ENCODE measurements around the gene ITPK1.

ITPK1 gene

DNA sequence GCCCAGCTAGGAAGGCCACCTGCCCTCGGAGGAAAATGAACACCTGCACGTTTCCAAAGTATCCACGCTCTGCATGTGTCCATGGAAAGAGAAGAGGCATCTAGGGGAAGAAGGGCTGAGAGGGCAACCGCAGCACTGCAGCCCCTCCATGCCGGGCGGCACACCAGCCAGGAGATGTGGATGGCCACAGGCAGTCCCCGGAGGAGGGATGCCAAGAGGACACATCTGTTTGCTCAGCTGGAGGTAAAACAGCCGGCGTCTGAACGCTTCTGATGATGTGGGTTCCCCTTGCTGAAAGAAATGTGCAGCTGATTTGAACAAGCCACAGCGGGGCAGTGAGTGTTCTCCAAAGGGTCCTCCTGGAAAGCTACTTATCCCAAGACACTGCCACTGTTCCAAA is 158.8 kb downstream of the ITPK1 start:
- Histone ChIP-seq H3K4me3 (ENCODE audit: low read length) (no peak overlapping the region), H3K27me3 (ENCODE audit: control insufficient read depth, insufficient read depth, low read length) (no peaks in the 10 kb centered on the region), H3K9ac (ENCODE audit: low read length) (no peak overlapping the region), H3K9me3 (ENCODE audit: control insufficient read depth, low read length) (no peaks in the 10 kb centered on the region), H3K4me1 (ENCODE audit: control insufficient read depth, insufficient read depth, low read length) (peaks cover 5% of the 10 kb centered on the region), H3K36me3 (ENCODE audit: control insufficient read depth, insufficient read depth, low read length) (no peaks in the 10 kb centered on the region)

DNA sequence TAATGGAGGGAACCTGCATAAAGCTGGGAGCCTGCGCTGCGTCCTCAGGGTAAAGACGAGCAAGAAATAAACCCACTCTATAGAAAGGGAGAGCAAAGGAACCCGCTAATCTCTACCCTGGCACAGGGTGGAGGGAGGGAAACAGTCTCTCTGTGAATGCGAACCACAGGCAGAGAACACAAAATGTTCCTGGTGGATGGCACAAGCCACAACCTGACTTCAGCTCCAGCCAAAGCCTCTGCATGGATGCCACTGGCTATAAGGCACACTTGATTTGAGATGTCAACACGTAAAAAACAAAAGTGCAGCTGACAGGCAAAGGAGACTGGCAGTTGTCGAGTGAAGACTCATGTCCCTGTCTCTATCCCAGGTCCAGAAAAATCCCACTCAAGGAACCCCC is 160.3 kb downstream of the ITPK1 start:
- H3K36me3 ChIP-seq (ENCODE audit: control insufficient read depth, insufficient read depth, low read length) = no peaks in the 10 kb centered on the region
- H3K4me1 ChIP-seq (ENCODE audit: control insufficient read depth, insufficient read depth, low read length) = no peaks in the 10 kb centered on the region
- H3K9me3 ChIP-seq (ENCODE audit: control insufficient read depth, low read length) = no peaks in the 10 kb centered on the region
- H3K9ac ChIP-seq (ENCODE audit: low read length) = no peak overlapping the region
- no peak overlapping the region for H3K4me3 ChIP-seq (ENCODE audit: low read length)
- H3K27me3 ChIP-seq (ENCODE audit: control insufficient read depth, insufficient read depth, low read length) = no peaks in the 10 kb centered on the region

DNA sequence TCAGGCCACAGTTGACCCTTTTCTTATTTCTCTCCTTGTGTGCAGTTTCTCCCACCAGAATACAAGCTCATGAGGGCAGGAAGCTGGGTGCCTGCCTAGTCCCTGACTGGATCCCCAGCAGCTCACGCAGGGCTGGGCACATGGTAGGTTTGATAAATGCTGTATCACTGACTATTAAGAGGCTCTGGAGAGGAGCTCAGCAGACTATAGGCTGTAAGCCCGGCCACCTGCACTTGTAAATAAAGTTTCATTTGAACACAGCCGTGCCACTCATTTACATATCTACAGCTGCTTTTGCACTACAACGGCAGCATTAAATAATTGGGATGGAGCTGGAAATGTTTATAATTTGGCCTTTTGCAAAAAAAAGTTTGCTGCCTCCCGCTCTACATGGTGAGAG is 160.8 kb downstream of the ITPK1 start:
- Histone ChIP-seq H3K4me1 (ENCODE audit: control insufficient read depth, insufficient read depth, low read length) (no peaks in the 10 kb centered on the region), H3K9me3 (ENCODE audit: control insufficient read depth, low read length) (no peaks in the 10 kb centered on the region), H3K9ac (ENCODE audit: low read length) (no peak overlapping the region), H3K4me3 (ENCODE audit: low read length) (no peak overlapping the region), H3K36me3 (ENCODE audit: control insufficient read depth, insufficient read depth, low read length) (no peaks in the 10 kb centered on the region), H3K27me3 (ENCODE audit: control insufficient read depth, insufficient read depth, low read length) (no peaks in the 10 kb centered on the region)

DNA sequence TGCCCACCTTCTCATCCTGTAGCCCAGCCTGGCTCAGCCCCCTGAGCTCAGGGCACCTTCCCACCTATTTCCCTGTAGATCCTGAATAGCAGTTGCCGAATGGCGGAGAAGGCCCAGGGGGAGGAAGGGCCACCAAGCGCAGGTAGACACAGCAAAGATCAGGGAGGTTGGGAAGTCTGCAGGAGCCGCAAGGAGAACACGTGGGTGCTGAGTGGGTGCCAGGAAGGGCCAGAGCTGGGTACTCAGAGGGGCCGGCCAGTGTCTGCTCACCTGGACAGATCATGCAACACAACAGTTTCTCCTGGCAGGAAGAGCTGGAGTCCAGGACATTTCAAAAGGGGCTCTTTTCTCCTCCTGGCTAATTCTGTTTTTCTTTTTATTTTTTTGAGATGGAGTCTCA is 162.2 kb downstream of the ITPK1 start:
- no peaks in the 10 kb centered on the region for H3K9me3 ChIP-seq (ENCODE audit: control insufficient read depth, low read length)
- H3K4me1 ChIP-seq (ENCODE audit: control insufficient read depth, insufficient read depth, low read length) = no peaks in the 10 kb centered on the region
- no peak overlapping the region for H3K9ac ChIP-seq (ENCODE audit: low read length)
- H3K36me3 ChIP-seq (ENCODE audit: control insufficient read depth, insufficient read depth, low read length) = no peaks in the 10 kb centered on the region
- H3K4me3 ChIP-seq (ENCODE audit: low read length) = no peak overlapping the region
- H3K27me3 ChIP-seq (ENCODE audit: control insufficient read depth, insufficient read depth, low read length) = no peaks in the 10 kb centered on the region

DNA sequence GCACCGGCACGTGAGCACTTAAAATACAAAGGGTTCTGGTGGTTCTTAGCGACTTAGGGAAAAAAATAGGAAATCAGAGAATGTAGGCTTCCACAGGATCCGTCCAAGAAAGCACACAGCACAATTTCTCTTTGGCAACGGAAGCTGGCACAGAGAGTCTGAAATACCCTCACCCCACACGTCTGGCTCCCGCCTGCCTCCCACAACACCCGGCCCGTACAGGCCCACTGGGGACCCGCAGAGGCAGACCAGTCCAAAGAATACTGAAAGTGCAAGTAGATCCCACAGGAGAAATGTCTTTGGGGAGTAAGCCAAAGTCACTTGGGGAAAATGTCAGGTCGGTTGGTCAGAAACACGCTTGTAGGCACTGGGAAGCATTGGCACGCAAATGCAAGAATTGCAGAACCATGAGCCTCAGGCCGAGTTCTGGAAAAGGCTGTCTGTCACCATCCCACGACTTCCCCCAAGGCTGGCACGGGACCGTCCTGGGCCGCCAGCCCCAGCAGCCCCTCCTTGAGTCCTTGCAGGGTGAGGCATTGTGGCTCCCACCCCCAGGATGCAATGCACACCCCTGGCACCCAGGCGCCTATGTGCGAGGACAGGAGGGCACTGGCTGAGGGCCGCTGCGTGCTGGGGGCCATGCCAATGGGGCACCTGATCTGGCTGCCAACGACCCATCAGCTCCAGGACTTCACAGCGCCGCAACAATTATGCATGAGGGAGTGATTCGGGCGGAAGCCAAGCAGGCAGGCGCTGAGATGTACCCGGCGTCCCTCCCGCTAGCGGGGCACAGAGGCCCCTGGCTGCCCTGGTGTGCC is 163.0 kb downstream of the ITPK1 start:
- Histone ChIP-seq H3K9ac (ENCODE audit: low read length) (no peak overlapping the region), H3K36me3 (ENCODE audit: control insufficient read depth, insufficient read depth, low read length) (no peaks in the 10 kb centered on the region), H3K4me1 (ENCODE audit: control insufficient read depth, insufficient read depth, low read length) (no peaks in the 10 kb centered on the region), H3K4me3 (ENCODE audit: low read length) (no peak overlapping the region), H3K27me3 (ENCODE audit: control insufficient read depth, insufficient read depth, low read length) (no peaks in the 10 kb centered on the region), H3K9me3 (ENCODE audit: control insufficient read depth, low read length) (no peaks in the 10 kb centered on the region)

DNA sequence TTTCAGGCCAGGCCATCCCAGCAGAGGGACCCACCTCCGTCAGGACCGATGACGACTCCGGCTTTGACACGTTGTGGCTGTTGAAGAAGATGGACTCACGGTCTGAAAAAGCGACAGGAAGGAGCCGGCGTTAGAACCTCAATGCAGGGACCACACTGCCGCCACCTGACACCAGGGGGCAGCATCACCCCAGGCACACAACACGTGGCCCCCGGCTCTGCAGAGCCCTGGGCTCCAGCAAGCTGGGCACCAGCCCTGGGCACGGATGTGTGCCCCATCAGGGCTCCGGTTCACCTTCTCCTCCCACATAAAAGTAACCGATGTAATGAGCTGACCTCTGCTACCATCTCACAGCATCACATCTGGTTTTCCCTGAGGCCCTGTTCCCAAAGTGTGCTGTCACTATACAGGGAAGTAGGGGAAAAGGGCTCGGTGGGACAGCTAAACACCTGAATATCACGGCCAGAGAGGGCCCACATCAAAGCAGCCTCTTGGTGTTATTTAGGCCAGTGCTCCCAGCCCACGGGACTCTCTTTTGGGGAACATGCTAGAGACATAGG is 163.7 kb downstream of the ITPK1 start:
- Histone ChIP-seq H3K27me3 (ENCODE audit: control insufficient read depth, insufficient read depth, low read length) (no peaks in the 10 kb centered on the region), H3K36me3 (ENCODE audit: control insufficient read depth, insufficient read depth, low read length) (no peaks in the 10 kb centered on the region), H3K4me1 (ENCODE audit: control insufficient read depth, insufficient read depth, low read length) (peaks cover 4% of the 10 kb centered on the region), H3K4me3 (ENCODE audit: low read length) (no peak overlapping the region), H3K9me3 (ENCODE audit: control insufficient read depth, low read length) (no peaks in the 10 kb centered on the region), H3K9ac (ENCODE audit: low read length) (no peak overlapping the region)

DNA sequence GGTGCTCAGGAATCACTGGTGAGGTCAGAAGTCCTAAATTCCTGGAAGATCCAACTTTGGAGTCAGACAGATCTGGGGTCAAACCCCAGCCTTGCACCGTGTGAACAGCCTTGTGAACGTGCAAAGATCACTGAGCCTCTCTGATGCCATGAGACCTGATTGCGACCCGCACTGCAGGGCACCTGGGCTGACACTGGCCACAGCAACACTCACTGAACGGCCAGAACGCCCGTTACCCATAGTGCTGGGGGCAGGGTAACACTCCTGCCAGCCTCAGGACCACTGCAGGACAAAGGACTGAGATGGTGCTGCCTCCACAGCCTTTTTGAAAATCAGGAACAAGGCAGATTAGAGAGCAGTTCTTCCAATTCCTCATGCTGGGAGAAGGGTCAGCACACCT is 164.5 kb downstream of the ITPK1 start:
- peaks cover 11% of the 10 kb centered on the region for H3K4me1 ChIP-seq (ENCODE audit: control insufficient read depth, insufficient read depth, low read length)
- H3K9me3 ChIP-seq (ENCODE audit: control insufficient read depth, low read length) = no peaks in the 10 kb centered on the region
- no peak overlapping the region for H3K4me3 ChIP-seq (ENCODE audit: low read length)
- H3K27me3 ChIP-seq (ENCODE audit: control insufficient read depth, insufficient read depth, low read length) = no peaks in the 10 kb centered on the region
- H3K36me3 ChIP-seq (ENCODE audit: control insufficient read depth, insufficient read depth, low read length) = no peaks in the 10 kb centered on the region
- no peak overlapping the region for H3K9ac ChIP-seq (ENCODE audit: low read length)

DNA sequence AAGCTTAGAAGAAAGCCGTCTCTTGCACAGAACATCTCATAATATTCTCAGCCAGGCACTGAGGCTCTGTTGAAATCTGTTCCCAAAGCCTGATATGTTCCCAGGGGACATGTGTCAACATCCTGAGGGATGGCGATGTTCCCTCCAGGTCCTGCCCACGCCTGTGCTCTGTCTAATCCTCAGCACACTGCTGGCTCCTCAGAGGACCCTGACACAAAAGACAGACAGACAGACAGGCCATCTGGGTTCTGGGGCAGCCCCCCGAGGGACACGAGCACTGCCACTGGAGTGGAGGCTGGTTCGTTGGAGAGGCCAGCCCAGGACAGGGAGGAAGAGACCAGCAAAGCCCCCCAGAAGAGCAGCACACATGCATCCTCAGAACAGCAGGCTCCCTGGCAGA is 165.0 kb downstream of the ITPK1 start:
- Histone ChIP-seq H3K9ac (ENCODE audit: low read length) (no peak overlapping the region), H3K27me3 (ENCODE audit: control insufficient read depth, insufficient read depth, low read length) (no peaks in the 10 kb centered on the region), H3K4me3 (ENCODE audit: low read length) (no peak overlapping the region), H3K36me3 (ENCODE audit: control insufficient read depth, insufficient read depth, low read length) (no peaks in the 10 kb centered on the region), H3K9me3 (ENCODE audit: control insufficient read depth, low read length) (no peaks in the 10 kb centered on the region), H3K4me1 (ENCODE audit: control insufficient read depth, insufficient read depth, low read length) (peaks cover 12% of the 10 kb centered on the region)

DNA sequence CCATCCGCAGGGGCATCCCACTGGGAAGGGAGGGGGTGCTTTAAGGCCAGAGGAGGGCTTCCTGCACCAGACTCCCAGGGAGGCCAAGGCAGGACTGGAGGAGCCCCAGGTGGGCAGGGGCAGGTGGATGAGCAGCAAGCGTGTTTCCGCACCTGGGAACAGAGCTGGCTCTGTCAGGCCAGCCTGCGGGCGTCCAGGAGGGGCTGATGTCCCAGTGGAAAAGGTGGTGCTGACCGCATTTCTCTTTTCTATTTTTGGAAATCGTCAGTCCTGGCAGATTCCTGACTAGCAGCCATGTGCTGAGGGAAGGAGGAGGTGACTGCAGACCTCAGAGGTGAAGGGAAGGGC is 165.6 kb downstream of the ITPK1 start:
- peaks cover 12% of the 10 kb centered on the region for H3K4me1 ChIP-seq (ENCODE audit: control insufficient read depth, insufficient read depth, low read length)
- no peak overlapping the region for H3K9ac ChIP-seq (ENCODE audit: low read length)
- no peaks in the 10 kb centered on the region for H3K9me3 ChIP-seq (ENCODE audit: control insufficient read depth, low read length)
- peaks cover 2% of the 10 kb centered on the region for H3K36me3 ChIP-seq (ENCODE audit: control insufficient read depth, insufficient read depth, low read length)
- H3K27me3 ChIP-seq (ENCODE audit: control insufficient read depth, insufficient read depth, low read length) = no peaks in the 10 kb centered on the region
- H3K4me3 ChIP-seq (ENCODE audit: low read length) = no peak overlapping the region

DNA sequence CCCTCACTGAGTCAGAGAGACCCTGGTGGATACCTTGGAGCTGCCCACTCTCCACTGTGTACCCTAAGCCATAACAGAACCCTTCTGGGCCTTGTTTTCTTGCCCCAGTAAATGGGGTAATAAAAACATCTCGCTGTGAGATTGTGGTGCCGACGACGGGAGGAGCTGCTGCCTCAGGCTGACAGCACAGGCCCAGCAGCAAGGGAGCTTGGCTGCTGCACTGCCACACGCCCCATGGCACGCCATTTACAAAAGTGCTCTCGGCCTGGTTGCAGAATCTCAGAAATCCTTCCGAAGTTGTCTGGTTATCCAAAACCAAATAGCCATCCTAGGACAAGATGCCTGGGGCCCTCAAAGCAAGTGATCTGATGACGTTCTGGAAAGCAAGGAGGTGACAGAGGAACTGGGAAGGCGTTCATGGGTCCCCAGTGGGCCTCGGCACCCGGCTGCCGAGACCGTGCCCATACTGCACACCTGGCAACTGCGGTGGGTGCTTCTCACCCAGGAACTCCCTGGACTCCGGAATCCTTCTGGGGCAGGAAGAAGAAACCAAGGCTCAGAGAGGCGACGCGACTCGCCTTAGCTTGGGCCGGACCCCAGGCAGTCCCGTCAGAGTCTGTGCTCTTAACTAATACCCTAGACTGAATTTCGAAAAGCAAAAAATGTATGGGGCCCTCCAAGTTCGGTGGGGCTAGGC is 166.1 kb downstream of the ITPK1 start:
- Histone ChIP-seq H3K9me3 (ENCODE audit: control insufficient read depth, low read length) (no peaks in the 10 kb centered on the region), H3K4me3 (ENCODE audit: low read length) (no peak overlapping the region), H3K27me3 (ENCODE audit: control insufficient read depth, insufficient read depth, low read length) (no peaks in the 10 kb centered on the region), H3K36me3 (ENCODE audit: control insufficient read depth, insufficient read depth, low read length) (peaks cover 5% of the 10 kb centered on the region), H3K4me1 (ENCODE audit: control insufficient read depth, insufficient read depth, low read length) (peaks cover 12% of the 10 kb centered on the region), H3K9ac (ENCODE audit: low read length) (no peak overlapping the region)

DNA sequence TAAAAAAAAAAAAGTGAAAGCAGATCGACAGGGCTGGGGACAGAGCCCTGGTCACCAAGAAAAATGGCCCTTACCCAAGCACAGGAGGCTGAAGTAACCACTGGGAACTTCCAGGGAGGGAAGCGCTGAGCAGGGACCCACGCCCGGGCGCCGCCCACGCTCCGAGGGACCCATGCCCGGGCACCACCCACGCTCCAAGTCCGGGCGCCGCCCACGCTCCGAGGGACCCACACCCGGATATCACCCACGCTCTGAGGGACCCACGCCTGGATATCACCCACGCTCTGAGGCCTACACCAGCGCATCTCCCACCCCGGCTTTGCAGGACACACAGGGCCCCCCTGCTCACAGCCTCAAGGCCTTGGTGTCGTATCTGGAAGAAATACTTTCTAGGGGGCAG is 167.1 kb downstream of the ITPK1 start:
- no peak overlapping the region for H3K4me3 ChIP-seq (ENCODE audit: low read length)
- no peak overlapping the region for H3K9ac ChIP-seq (ENCODE audit: low read length)
- H3K9me3 ChIP-seq (ENCODE audit: control insufficient read depth, low read length) = no peaks in the 10 kb centered on the region
- peaks cover 12% of the 10 kb centered on the region for H3K4me1 ChIP-seq (ENCODE audit: control insufficient read depth, insufficient read depth, low read length)
- H3K36me3 ChIP-seq (ENCODE audit: control insufficient read depth, insufficient read depth, low read length) = peaks cover 5% of the 10 kb centered on the region
- no peaks in the 10 kb centered on the region for H3K27me3 ChIP-seq (ENCODE audit: control insufficient read depth, insufficient read depth, low read length)

DNA sequence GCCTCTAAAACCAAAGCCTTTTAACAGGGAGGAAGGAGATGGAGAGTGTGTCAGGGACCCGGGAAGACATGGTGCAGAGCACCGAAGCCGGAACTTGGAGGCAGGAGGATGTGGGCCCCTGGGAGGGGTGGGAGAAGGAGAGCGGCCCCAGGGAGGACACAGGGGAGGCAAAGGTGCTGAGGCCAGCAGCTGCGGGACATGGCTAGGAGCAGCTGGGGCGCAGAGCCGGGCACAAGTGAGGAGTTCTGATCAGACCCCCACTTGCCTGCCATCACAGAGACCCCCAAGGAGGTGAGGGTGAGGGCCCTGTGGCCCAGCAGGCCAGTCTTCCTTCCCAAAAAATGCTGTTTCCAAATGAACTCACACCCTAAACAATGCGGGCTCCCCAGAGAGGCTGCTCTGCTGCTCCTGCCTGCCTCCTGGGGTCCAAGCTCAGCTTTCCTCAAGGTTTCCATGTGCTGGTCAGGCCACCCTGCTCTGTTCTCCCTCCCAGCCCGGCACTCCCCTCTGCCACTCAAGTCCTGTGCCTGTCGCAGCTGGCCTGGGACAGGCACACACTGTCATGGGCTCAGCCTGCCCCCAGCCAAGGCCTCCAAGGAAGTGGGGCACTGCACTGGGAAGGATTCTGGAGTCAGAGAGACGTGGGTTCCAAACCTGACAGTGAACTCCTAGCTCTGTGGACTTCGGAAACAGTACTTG is 168.7 kb downstream of the ITPK1 start:
- Histone ChIP-seq H3K36me3 (ENCODE audit: control insufficient read depth, insufficient read depth, low read length) (peaks cover 5% of the 10 kb centered on the region), H3K27me3 (ENCODE audit: control insufficient read depth, insufficient read depth, low read length) (no peaks in the 10 kb centered on the region), H3K4me3 (ENCODE audit: low read length) (no peak overlapping the region), H3K9me3 (ENCODE audit: control insufficient read depth, low read length) (no peaks in the 10 kb centered on the region), H3K4me1 (ENCODE audit: control insufficient read depth, insufficient read depth, low read length) (peaks cover 12% of the 10 kb centered on the region), H3K9ac (ENCODE audit: low read length) (no peak overlapping the region)
